ENCODE results near the gene GNG14. TPM values are rescaled to one million over a fixed set of nuclear protein-coding genes. Genes with fewer than 3 reads are reported as not detected.

The GNG14 gene
- total RNA-seq (2012; rRNA removed), result not detected in 2 replicates
- not detected in 2 replicates for polyA plus RNA-seq (2012; rRNA removed)
- polyA plus RNA-seq (2012; cell fraction: cytosol; rRNA removed), result not detected in 2 replicates
- not detected in 2 replicates for polyA plus RNA-seq (2012; cell fraction: nucleus; rRNA removed; ENCODE audit: low replicate concordance)
- not detected for Bru-seq, nascent RNA
- BruChase-seq, experiment 1, labeled RNA remaining after a 6-hour chase, result percentile 31 among the genes with signal in this experiment
- percentile 25 among the genes with signal in this experiment for BruChase-seq, experiment 2, labeled RNA remaining after a 2-hour chase
- long read RNA-seq, result 0 reads

- Histone ChIP-seq H4K5ac (ENCODE audit: low read depth, low read length) (no peak within 1 kb of the TSS), H2BK20ac (ENCODE audit: low read depth, low read length) (no peak within 1 kb of the TSS), H3K4me1 (ENCODE audit: control insufficient read depth, insufficient read depth, low read length) (no peaks in the 10 kb centered on the region), H2BK5ac (ENCODE audit: low read depth, low read length, poor library complexity, severe bottlenecking) (no peak within 1 kb of the TSS), H3K36me3 (ENCODE audit: control insufficient read depth, insufficient read depth, low read length) (0 out of 2 replicates have a peak, but pooled peaks cover 2% of the 10 kb centered on the region), H3K9me3 (ENCODE audit: control insufficient read depth, insufficient read depth, low read length) (no peaks in the 10 kb centered on the region), H2AFZ (replicated peaks; ENCODE audit: low read length, poor library complexity) (no peak within 1 kb of the TSS), H4K8ac (ENCODE audit: low read depth in 2 of 2, low read length in 2 of 2) (no peak within 1 kb of the TSS), H3K27ac (ENCODE audit: insufficient read depth, low read length) (no peak within 1 kb of the TSS), H2AK9ac (replicated peaks; ENCODE audit: low read depth, low read length, poor library complexity) (peak within 1 kb of the TSS; percentile 37), H3K23ac (ENCODE audit: low read depth, low read length) (no peak within 1 kb of the TSS), H3K27me3 (ENCODE audit: control insufficient read depth, insufficient read depth, low read length) (no peaks in the 10 kb centered on the region), H3K4ac (ENCODE audit: low read depth, low read length) (no peak within 1 kb of the TSS), H3K4me2 (ENCODE audit: low read depth, low read length) (no peak within 1 kb of the TSS), H3K14ac (replicated peaks; ENCODE audit: low read depth, low read length) (no peak within 1 kb of the TSS), H3K9ac (ENCODE audit: low read depth, low read length) (no peak within 1 kb of the TSS), H2BK120ac (ENCODE audit: low read depth, low read length) (no peak within 1 kb of the TSS), H3K56ac (ENCODE audit: extremely low read depth, insufficient read depth, low read length) (no peak within 1 kb of the TSS), H4K20me1 (ENCODE audit: insufficient read depth, low read length) (no peaks in the 10 kb centered on the region), H2BK15ac (ENCODE audit: low read depth, low read length) (no peak within 1 kb of the TSS), H3K4me3 (ENCODE audit: insufficient read depth, low read depth, low read length) (no peak within 1 kb of the TSS), H3K79me1 (ENCODE audit: low read depth in 1 of 2, low read length in 2 of 2) (0 out of 4 replicates have a peak, but pooled peaks cover 0 to under 1% of the 10 kb centered on the region in 2 experiments), H3K9me1 (ENCODE audit: insufficient read depth, low read length) (no peaks in the 10 kb centered on the region), H4K91ac (ENCODE audit: insufficient read depth, low read depth, low read length) (no peak within 1 kb of the TSS), H3K18ac (ENCODE audit: low read depth, low read length) (no peak within 1 kb of the TSS), H2AK5ac (ENCODE audit: low read depth, low read length) (no peak within 1 kb of the TSS)
- peak; percentile 17; the same call in 1 of the 2 replicates for ATAC-seq (ENCODE audit: low read depth)
- CTCF ChIA-PET, result interaction anchor here (0.9 kb wide), 1 partner anchor 10 kb away, joined by 3 read pairs; no protein-coding TSS in a partner anchor
- no TSS peak for BruUV-seq (replicated peaks)
- intact Hi-C loops (cut with micrococcal nuclease) (no loop called here), dilution Hi-C loops (cut with HindIII; ENCODE audit: low sequenced_read_pairs, unreplicated experiment) (no loop called here), in situ Hi-C loops (cut with MboI; ENCODE audit: low sequenced_read_pairs) (no loop called here)
- DNase-seq, result no peak
- POLR2A ChIA-PET (ENCODE audit: unreplicated experiment), result no interaction called here
- 90% methylated on average over 2 of the region's 9 CpGs; no CpG with 5 or more reads in 1 of the 2 experiments for WGBS, 2 experiments (ENCODE audit: extremely low coverage in 2 of 2, insufficient read length in 1 of 2)
- TF ChIP-seq FOS (IDR thresholded peaks at IDR 0.05; ENCODE audit: low read depth, low read length), result no peak
- TF ChIP-seq USF2 (IDR thresholded peaks at IDR 0.05; ENCODE audit: low read depth, low read length), result no peak
- no peak for TF ChIP-seq RFX5 (IDR thresholded peaks at IDR 0.05; ENCODE audit: low read depth, low read length)
- no peak for TF ChIP-seq BHLHE40 (IDR thresholded peaks at IDR 0.05; ENCODE audit: low read depth, low read length)
- no peak for TF ChIP-seq ELK1 (IDR thresholded peaks at IDR 0.05; ENCODE audit: borderline replicate concordance, low read depth, low read length)
- TF ChIP-seq POLR2A (IDR thresholded peaks at IDR 0.05; ENCODE audit: low read depth, low read length), result no peak
- no peak for TF ChIP-seq CTCF (conservative IDR thresholded peaks at IDR 0.05; ENCODE audit: low read depth, low read length)
- TF ChIP-seq NFE2L2 (IDR thresholded peaks at IDR 0.05; ENCODE audit: low read depth, low read length), result no peak
- TF ChIP-seq MXI1 (IDR thresholded peaks at IDR 0.05; ENCODE audit: borderline replicate concordance, low read depth, low read length), result no peak
- TF ChIP-seq SMC3 (IDR thresholded peaks at IDR 0.05; ENCODE audit: low read depth, low read length), result no peak
- no peak for TF ChIP-seq RAD21 (IDR thresholded peaks at IDR 0.05; ENCODE audit: low read length)
- no peak for TF ChIP-seq MAZ (IDR thresholded peaks at IDR 0.05; ENCODE audit: borderline replicate concordance, low read depth, low read length)
- TF ChIP-seq MAFK (IDR thresholded peaks at IDR 0.05; ENCODE audit: low read depth, low read length), result no peak
- no peak for TF ChIP-seq CHD1 (IDR thresholded peaks at IDR 0.05; ENCODE audit: low read depth, low read length)
Measured at GRCh38 chr19:12687496-12688196, at the start of gene GNG14. Gene GNG14 (plus strand): TSS chr19:12687998. CDS start chr19:12688049, 51 bp downstream.

All from IMR-90 (cell line).